Measurements from ENCODE around the gene MAPKAP1. TPM values are rescaled to one million over a fixed set of nuclear protein-coding genes. Genes with fewer than 3 reads are reported as not detected.

MAPKAP1 gene
- total RNA-seq, 1 donor from 2014 or later = 84.3 TPM

DNA sequence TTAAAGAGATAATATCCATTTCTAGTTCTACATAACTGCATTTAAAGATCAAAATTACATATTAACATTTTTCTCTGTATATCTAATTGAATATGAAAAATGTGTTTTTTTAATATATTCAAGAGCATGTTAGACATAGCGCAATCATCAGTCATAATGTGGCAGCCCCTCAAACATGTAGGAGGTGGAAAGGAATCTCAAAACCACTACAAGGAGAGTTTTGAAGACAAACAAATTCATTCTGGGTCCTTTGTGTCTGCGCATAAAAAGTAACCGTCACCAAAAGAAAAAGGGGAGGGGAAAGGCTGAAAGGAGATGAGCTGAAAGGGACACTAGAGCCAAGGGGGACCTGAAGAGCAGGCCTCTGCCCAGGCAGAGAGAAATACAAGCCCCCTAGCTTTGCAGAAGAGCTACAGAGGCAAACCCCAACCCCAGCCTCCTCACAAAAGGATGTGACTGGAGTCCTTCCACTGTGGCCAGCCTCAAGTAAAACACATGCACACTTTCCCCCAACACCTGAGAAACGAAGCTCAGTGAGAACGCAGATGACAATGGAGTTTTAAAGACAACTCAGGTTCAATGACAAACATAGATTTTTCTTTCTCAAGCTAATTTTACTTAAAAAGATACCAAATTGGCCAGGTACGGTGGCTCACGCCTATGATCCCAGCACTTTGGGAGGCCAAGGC lies 62.0 kb downstream of the MAPKAP1 start:
- no peak for DNase-seq (ENCODE audit: low read depth)

GRCh38 chr9:125642311-125642710 lies 64.7 kb downstream of the MAPKAP1 start:
- no peak for DNase-seq (ENCODE audit: low read depth)

DNA sequence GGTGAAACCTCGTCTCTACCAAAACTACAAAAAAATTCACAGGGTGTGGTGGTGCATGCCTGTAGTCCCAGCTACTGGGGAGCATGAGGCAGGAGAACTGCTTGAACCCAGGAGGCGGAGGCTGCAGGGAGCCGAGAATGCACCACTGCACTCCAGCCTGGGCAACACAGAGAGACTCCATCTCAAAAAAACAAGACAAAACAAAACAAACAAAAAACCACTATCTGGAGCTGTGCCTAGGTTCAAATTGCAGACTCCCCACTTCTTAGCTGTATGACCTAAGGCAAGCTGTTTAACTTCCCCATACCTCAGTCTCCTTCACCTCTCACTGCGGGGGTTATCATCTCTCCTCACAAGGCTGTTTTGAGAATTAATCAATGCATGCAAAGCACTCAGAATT lies 68.0 kb downstream of the MAPKAP1 start:
- no peak for DNase-seq (ENCODE audit: low read depth)

- no peak for DNase-seq (ENCODE audit: low read depth)
Observed at GRCh38 chr9:125638239-125639045, 68.6 kb downstream of the MAPKAP1 start.

DNA sequence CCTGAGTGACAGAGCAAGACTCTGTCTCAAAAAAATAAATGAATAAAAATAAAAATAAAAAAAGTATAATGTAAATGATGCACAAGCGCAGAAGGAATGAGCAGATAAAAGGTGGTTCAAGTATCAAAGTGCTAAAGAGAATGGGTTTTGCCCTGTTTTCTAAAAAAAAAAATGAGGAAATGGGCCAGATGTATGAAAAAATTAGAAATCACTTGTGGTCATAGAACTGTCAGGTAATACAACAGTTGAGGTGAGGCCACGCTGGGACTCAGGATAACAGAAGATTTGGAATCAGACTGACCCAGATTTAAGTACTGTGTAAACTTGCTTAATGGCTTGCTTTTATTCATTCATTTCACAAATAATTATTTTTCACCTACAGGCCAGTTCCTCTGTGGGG lies 69.8 kb downstream of the MAPKAP1 start:
- no peak for DNase-seq (ENCODE audit: low read depth)

DNA sequence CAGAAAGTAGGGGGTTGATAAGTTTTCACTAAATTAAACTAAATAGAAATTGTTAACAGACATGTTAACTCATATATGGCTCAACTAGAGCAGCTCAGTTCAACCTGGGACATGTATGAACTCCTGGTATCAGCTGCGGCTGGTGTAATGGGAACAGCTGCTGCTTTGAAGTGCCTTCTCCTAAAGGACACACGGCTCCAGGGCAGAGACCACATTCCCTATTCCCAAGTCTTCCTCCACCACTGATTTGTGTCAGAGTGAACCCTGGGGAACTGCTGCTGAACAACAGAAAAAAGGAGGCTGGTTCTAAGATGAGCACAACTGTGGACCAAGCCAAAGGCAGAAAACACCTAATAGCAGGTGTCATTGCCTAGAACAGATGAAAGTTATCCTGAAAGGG lies 71.1 kb downstream of the MAPKAP1 start:
- DNase-seq (ENCODE audit: low read depth) = no peak

DNA sequence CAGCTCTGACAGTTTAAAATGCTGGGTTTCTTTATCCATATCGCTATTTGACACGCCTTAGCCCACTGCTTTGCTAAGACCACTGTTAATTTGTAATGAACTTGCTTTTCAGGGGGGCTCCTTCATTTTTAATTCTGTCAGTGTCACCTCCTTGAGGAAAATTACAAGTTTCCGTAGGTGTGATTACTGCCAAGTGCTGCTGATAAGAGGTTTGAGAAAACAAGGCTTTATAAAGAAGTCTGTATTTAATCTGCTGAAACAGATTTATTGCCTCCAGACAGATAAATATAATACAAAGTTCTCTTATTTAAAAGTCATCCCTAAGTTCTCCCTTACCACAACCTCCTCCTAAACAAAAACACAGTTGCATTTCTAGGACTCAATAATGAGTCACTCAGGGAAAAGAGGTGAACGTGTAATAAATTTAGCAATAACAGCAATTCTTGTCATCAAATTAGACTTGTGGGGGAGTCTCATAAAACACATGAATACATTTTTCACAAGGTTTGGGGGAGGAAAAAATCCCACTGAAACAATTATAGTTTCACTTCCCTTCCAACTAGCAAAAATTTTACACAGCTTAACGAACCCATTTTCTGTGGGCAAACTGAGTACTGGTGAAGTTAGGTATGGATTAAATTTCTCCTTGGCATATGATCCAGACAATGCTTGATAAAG lies 72.8 kb downstream of the MAPKAP1 start:
- DNase-seq (ENCODE audit: low read depth) = peak; percentile 51

DNA sequence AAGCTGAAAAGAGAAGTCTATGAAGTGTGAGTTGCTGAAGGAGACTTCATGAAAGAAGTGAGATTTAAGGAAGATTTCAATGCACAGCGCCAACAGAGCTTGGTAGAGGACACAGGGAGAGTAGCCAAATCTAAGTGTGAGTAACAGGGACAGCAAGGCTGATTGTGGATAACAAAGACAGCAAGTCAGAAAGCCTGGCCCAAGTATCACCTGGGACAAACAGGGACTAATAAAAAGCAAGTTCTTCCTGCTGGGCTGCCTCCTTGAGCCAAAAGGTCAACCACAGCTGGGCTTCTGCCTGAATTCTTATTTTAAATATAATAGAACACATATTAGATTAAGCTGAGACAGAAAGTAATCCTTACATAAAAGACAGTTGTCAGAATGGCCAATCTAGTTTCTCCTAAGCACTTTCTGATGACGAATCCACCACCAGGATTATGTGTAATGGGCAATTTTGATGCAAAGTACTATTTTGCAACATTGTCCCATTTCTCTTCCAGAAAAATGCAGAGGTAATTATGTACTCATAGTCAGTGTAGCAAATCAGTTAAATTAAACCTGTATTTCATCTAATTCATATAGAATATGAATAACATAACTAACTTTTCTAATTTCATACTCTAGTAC lies 73.8 kb downstream of the MAPKAP1 start:
- DNase-seq (ENCODE audit: low read depth) = peak; percentile 13

DNA sequence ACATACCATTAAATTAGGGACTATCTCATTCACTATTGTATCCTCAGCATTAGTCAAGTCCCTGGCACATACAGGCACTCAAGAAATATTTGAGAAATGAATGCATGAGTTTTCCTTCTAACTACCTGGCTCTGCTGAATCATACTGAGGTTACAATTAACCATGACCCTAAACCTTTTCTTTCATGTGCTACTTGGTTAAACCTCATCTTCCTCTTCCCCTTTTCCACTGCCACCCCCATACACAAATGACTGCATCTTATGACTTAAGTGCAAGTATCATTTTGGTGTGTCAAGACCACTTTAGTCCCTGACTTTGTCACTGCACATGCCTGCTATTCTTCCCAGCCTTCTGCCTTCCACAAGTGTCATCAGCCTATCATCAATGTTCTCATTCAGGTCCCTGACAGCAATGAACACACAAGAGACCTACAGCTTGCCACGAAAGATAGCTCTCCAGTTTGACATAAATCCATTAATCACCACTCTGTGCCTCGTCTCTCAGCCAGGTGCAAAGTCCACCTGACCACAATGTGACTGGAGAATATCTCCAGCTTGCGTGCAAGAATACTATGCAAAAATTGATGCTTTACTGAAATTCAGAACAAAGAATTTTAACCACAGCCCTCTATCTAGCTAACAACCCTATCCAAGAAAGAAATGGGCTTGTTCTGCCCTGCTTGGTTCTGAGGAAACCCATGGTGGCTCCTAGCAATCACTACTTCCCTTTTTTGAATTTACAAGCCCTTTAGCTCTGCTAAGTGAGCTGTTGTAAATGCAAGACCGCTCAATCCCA lies 74.5 kb downstream of the MAPKAP1 start:
- DNase-seq (ENCODE audit: low read depth) = peak; percentile 85

DNA sequence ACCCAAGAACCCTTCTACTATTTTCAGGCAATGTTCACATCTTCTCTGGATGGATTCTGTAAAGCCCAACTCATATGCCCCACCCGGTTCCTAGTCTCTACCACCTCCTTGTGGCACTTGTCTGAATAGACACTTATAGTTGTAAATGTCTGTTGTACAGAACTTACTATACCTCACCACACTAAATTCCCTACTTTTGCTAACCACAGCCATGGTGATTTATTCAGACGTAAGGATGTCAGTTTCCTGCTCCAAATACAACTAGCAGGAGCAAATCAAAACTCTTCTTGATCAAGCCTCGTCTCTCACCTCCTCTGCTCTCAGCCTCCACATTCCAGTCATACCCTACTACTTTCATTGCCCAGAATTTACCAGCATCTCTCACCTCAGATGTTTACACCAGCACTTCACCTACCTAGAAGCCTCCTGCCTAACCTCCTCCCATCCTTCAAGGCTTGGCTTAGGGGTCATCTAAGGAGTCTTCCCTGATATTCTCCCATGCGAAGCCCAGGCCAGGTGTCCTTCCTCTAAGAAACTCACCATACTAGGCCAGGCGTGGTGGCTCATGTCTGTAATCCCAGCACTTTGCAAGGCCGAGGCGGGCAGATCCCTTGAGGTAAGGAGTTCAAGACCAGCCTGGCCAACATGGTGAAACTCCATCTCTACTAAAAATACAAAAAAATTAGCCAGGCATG lies 75.5 kb downstream of the MAPKAP1 start:
- peak; percentile 41 for DNase-seq (ENCODE audit: low read depth)

GRCh38 chr9:125630436-125630835 lies 76.6 kb downstream of the MAPKAP1 start:
- peak; percentile 53 for DNase-seq (ENCODE audit: low read depth)

- DNase-seq (ENCODE audit: low read depth) = no peak
Observed at GRCh38 chr9:125629446-125629845, 77.6 kb downstream of the MAPKAP1 start.

- DNase-seq (ENCODE audit: low read depth) = peak; percentile 23
Observed at GRCh38 chr9:125626187-125626586, 80.8 kb downstream of the MAPKAP1 start.

DNA sequence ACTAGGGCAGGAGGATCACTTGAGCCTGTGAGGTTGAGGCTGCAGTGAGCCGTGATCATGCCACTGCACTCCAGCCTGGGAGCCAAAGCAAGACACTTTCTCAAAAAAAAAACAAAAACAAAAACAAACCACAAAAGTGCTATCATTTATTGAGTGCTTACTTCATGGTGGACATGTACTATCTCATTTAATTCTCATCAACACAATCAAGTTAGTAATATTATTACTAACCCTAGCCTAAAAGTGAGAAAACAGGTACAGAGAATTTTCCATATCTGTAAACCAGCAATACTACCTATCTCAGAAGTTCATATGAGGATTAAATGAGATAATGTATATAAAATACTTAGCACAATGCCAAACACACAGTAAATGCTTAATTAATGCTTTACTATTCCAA lies 85.8 kb downstream of the MAPKAP1 start:
- no peak for DNase-seq (ENCODE audit: low read depth)

GRCh38 chr9:125620216-125620615 lies 86.8 kb downstream of the MAPKAP1 start:
- DNase-seq (ENCODE audit: low read depth) = no peak

- DNase-seq (ENCODE audit: low read depth) = no peak
Observed at GRCh38 chr9:125617087-125617486, 89.9 kb downstream of the MAPKAP1 start.

DNA sequence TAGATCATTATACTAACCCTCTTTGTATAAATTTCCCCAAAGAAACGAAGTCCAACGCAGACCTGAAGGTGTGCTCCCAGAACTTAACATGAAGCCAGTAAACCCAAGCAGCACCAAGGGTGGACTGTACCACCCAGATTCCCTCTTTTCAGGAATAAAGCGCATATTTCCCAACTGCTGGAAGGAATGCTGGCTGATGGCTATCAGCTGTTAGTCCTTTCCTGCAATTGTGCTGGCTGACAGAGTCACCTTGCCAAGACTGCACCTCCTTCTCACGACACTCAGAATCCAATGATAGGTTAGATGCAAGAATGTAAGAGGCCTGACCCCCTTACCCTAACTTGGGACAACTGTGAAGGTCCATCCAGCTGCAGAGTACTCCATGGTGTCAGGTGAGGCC lies 93.9 kb downstream of the MAPKAP1 start:
- DNase-seq (ENCODE audit: low read depth) = no peak

GRCh38 chr9:125612616-125613015 lies 94.4 kb downstream of the MAPKAP1 start:
- no peak for DNase-seq (ENCODE audit: low read depth)

- no peak for DNase-seq (ENCODE audit: low read depth)
Observed at GRCh38 chr9:125611121-125611765, 95.8 kb downstream of the MAPKAP1 start.

GRCh38 chr9:125609744-125610143 lies 97.3 kb downstream of the MAPKAP1 start:
- DNase-seq (ENCODE audit: low read depth) = no peak
